SIG-M5 treated with dmso at 0.1 percent for 504 hours (cell line): ENCODE results near the gene XIRP2.

Experiments used
- DNase-seq: peaks from one replicate; lab custom pipeline; 2025; ENCODE audit not compliant: unreplicated experiment; lab: John Stamatoyannopoulos, UW

XIRP2 gene, protein sequence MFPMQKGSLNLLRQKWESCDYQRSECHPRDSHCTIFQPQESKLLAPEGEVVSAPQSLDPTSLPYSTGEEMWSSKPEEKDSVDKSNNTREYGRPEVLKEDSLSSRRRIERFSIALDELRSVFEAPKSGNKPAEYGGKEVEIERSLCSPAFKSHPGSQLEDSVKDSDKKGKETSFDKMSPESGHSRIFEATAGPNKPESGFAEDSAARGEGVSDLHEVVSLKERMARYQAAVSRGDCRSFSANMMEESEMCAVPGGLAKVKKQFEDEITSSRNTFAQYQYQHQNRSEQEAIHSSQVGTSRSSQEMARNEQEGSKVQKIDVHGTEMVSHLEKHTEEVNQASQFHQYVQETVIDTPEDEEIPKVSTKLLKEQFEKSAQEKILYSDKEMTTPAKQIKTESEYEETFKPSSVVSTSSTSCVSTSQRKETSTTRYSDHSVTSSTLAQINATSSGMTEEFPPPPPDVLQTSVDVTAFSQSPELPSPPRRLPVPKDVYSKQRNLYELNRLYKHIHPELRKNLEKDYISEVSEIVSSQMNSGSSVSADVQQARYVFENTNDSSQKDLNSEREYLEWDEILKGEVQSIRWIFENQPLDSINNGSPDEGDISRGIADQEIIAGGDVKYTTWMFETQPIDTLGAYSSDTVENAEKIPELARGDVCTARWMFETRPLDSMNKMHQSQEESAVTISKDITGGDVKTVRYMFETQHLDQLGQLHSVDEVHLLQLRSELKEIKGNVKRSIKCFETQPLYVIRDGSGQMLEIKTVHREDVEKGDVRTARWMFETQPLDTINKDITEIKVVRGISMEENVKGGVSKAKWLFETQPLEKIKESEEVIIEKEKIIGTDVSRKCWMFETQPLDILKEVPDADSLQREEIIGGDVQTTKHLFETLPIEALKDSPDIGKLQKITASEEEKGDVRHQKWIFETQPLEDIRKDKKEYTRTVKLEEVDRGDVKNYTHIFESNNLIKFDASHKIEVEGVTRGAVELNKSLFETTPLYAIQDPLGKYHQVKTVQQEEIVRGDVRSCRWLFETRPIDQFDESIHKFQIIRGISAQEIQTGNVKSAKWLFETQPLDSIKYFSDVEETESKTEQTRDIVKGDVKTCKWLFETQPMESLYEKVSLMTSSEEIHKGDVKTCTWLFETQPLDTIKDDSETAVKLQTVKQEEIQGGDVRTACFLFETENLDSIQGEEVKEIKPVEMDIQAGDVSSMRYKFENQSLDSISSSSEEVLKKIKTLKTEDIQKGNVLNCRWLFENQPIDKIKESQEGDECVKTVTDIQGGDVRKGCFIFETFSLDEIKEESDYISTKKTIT (N-terminal part only)

DNA sequence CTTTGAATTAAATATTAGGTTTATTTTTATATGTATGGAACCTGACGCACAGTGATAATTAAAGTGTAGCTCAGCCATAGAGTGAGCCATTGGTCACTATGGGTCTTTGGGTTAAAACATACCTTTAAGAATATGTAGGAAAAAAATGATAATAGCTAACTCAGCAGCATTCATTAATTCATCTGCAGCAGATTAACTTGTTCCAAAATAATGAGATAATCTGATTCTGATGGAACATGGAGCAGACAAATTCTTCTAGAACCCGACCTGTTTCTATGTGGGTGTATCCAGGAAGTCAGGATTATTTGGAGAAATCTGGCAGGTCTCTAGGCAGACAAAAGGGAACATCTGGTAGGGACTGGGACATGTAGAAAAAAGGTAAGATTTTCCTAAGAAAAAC is at the start of gene XIRP2:
Gene XIRP2 (plus strand): TSS at position 301 of the 400 bp plus-strand sequence. CDS start 15,003 bp downstream, outside the sequence.
- no peak for DNase-seq

- no peak for DNase-seq
Observed at GRCh38 chr2:166841152-166841551, 47.1 kb upstream of the XIRP2 start.

DNA sequence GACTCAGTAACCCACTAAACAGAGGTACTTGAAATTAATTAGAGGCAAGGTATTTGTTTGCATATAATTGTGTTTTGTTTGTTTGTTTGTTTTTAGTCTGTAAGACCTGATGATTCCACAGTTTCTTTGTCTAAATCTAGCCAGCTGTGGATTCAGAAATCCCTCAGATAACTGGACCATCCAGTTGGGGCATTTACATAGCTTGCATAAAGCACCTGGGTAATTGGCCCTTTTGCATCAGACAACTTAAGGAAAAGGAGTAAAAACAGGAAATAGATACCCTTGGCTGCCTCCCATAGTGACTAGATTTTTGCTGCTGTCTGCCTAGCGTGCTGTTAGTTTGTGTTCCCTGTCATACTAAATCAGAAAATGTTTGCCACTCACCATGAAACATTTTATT is 46.6 kb upstream of the XIRP2 start:
- DNase-seq: no peak

DNA sequence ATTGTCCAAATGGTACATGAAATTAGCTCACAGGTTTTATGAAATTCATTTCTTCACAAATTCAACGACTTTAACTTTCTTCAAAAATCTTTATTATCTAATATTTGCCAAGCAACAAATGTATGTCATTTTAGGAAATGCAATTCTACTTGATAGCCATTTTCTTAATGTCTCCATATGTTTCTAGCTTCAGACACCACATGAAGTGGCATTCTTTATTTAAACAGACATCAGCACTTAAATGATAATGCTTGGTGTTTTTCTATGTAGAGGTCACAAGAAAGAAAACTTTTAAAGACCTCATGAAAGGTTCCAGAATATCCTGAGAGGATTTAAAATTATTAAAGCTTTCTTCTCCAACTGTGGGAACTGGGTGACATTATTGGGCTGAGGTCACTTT is 44.2 kb upstream of the XIRP2 start:
- no peak for DNase-seq

DNA sequence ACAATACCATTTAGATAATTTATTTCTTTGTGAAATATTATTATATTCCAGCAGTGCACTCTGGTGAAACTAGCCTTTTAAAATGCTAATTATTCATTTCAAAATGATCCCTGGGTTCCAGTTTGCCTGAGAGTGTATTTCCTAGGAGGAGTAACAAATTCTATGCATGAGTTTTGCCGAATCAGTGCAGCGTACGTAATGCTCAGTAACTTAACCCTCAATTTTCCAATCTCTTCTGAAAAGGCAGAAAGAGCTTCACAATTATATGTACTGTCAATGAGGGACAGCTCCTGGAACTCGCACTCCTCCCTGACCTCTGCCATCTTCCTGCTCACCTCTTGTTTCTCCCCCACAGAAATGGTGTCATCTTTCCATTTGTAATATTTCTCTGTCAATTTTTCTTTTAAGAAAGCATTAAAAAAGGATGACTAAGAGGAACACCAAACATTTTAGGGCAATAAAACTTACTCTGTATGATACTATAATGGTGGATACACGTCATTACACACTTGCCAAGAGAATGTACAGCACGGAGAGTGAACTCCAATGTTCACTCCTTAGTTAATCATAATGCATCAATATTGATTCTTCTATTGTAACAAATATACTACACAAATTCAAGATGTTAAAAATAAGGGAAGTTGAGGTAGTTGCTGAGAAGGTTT is 25.7 kb upstream of the XIRP2 start:
- DNase-seq: no peak

GRCh38 chr2:166867874-166868514 is 20.3 kb upstream of the XIRP2 start:
- DNase-seq: no peak

DNA sequence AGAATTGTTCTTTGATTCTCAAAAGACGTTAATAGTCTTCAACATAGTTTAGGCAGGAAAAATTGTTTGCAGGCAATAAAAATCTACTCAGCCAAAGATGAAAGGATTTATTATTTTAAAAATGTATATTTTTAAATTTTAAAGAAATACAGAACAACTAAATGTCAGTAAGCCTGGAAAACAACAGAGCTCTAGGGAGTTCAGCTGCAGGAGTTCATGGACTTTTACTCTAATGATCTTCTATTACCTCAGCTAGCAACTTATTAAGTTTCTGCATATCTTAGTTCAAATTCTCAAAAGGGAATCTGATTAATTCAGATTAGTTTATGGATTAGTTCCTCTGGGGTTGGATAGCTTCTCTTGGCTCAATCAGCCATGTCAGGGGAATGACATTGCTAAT is 17.9 kb upstream of the XIRP2 start:
- no peak for DNase-seq

DNA sequence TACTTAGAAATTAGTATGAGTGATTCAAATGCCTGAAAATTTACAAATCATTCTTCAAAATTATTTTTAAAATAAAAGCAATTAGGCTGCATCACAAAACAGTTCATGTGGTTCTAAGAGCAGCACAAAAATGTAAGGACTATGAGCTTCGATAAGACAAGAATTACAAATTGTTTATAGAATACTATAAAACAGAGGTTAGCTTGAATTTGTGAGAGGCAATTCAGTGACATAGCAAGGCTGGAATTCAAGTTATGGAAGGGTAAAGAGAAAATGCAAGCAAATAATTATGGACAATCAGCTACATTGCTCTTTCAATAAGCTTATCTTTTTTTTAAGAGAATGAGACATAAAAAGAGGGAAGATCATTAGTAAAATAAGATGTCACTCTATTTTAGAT is 7.1 kb upstream of the XIRP2 start:
- DNase-seq: no peak

DNA sequence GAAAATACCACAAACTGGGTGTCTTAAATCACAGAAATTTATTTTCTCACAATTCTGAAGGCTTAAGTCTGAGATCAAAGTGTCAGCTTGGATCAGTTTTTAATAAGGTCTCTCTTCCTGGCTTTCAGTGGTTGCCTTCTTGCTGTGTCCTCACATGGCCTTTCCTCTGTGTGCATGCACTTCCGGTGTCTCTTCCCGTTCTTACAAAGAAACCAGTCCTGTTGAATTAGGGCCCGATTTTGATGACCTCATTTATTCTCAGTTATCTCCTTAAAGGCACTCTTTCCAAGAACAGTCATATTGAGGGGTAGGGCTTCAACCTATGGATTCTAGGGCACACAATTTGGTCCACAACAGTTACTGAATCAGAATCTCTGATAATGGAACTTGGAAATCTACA is 5.4 kb upstream of the XIRP2 start:
- DNase-seq: no peak

GRCh38 chr2:166891727-166892126 is 3.4 kb downstream of the XIRP2 start:
- no peak for DNase-seq

DNA sequence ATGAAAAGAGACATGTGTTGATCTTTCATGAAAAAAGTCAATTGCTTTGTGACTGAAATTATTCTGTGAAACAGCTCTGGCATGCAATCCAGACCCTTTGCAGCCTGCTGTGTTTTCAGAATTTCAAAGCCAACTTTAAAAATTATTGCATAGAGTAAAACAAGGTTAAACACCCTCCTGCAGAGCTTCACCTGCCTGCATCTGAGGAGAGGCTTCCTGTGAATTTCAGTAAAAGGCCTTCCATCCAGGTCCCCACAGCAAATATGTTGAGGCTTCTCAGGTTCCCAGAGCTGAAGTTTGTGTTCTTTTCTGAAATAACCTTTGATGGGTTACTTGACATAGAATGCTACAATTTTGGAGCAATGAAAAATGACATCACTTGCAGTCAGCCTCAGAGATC is 4.1 kb downstream of the XIRP2 start:
- no peak for DNase-seq

GRCh38 chr2:166895243-166895642 is 7.0 kb downstream of the XIRP2 start:
- DNase-seq: no peak

- no peak for DNase-seq
Observed at GRCh38 chr2:166897666-166898065, 9.4 kb downstream of the XIRP2 start.

DNA sequence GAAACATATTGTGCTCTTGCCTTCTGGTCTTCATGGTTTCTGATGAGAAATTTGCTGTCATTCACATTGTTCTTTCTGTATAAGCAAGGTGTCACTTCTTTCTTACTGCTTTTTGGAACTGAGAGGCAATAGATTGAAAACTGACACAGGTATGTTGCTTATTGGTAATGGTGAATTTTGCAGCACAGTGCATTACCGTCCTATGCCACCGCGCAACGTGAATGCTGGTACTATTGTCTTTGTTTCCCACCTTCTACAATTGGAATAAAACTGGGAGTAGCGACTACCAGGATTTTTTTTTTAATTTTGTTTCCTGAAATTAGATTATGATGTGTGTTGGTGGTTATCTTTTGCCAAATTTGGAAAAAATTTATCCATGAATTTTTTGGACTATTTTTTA is 11.4 kb downstream of the XIRP2 start:
- DNase-seq: no peak

- DNase-seq: peak; percentile 15
Observed at GRCh38 chr2:166900700-166901099, 12.4 kb downstream of the XIRP2 start.

DNA sequence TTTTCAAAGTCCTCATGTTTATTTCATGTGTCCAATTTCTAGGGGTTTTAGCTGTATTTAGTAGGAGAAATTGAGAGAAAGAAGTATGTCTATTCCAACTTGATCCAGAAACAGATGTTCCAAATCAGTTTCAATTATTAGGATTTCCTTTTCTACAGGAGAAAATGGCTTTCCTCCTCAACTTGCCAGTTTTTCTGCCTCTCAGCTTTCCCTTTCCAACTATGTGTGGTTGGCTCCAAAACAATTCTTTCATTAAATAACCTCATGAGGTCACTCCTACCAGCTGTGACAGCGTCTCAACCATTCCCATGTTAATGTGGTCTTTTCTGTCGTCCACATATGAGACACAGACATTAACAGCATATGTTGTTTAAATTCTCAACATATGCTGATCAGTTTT is 13.1 kb downstream of the XIRP2 start:
- DNase-seq: no peak

DNA sequence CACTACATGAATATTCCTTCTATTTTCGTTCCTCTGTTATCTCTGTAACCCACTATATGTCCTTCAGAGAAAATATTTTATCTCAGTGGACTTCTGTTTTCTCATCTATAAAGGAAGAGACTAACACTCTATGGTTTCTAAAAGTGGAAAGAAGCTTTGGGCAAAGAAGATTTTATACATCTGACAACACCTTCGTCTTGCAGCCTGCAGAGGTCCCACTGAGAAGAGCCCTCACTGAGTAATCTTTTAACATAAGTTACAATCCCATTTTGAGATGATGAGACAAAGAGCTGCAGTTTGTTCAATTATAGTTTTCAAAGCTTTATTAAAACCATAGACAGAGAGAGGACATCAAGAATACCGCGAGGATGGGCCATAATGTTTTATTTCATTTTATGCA is 28.7 kb downstream of the XIRP2 start:
- DNase-seq: no peak

DNA sequence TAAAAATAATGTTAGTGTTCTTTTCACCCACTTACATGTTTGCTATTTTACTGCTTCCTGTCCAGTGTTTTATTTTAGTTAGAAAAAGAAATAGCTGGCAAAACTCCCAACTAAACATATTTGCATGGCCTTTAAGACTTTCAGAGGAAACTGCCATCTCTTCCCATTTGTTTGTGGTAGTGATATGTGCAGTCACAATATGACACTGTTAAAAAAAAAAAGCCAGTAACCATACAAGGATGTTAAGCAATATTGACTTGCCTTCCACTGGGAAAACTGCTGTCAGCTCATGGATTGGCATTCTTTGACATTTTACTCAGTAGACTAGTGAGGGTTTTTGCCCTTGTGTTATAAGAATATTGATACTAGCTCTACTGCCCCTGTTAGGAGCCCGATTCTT is 29.1 kb downstream of the XIRP2 start:
- DNase-seq: no peak

- no peak for DNase-seq
Observed at GRCh38 chr2:166921261-166921896, 33.1 kb downstream of the XIRP2 start.

DNA sequence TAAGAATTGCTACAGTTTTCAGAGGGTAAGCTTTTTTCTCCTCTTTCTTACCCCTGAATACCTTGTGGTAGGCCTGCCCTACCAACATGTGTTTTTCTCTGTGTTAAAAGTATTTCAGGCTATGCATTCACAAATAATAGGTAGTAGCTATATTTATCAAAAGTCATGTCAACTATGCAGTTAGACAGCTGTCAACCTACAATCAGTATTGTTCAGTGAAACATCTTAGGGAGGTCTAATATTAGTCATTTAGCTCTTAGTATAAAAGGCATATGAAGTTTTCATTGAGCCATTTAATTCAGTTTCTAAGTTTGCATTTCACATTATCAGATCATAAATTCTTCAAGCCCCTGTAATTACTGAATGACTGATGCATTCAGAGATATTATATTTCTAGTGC is 36.7 kb downstream of the XIRP2 start:
- DNase-seq: no peak
